DMS79 treated with DMSO at 0.1 percent for 48 hours (cell line): ENCODE measurements around the gene CCDC51.

Experiments used
- DNase-seq: peaks from one replicate; lab custom pipeline; 2025; lab: John Stamatoyannopoulos, UW

The CCDC51 gene

GRCh38 chr3:48419149-48419548 is 20.8 kb downstream of the CCDC51 start:
- DNase-seq: no peak

GRCh38 chr3:48418651-48419050 is 21.3 kb downstream of the CCDC51 start:
- DNase-seq: no peak

- DNase-seq: no peak
Observed at GRCh38 chr3:48418140-48418539, 21.8 kb downstream of the CCDC51 start.

- no peak for DNase-seq
Observed at GRCh38 chr3:48417529-48418108, 22.3 kb downstream of the CCDC51 start.

- DNase-seq: no peak
Observed at GRCh38 chr3:48416546-48416945, 23.4 kb downstream of the CCDC51 start.

- no peak for DNase-seq
Observed at GRCh38 chr3:48416091-48416505, 23.8 kb downstream of the CCDC51 start.

- no peak for DNase-seq
Observed at GRCh38 chr3:48415251-48415953, 24.5 kb downstream of the CCDC51 start.

- no peak for DNase-seq
Observed at GRCh38 chr3:48414376-48415250, 25.3 kb downstream of the CCDC51 start.

- no peak for DNase-seq
Observed at GRCh38 chr3:48413611-48414010, 26.3 kb downstream of the CCDC51 start.

GRCh38 chr3:48413086-48413485 is 26.8 kb downstream of the CCDC51 start:
- no peak for DNase-seq

GRCh38 chr3:48412375-48413001 is 27.4 kb downstream of the CCDC51 start:
- no peak for DNase-seq

- no peak for DNase-seq
Observed at GRCh38 chr3:48411606-48412374, 28.1 kb downstream of the CCDC51 start.

GRCh38 chr3:48411041-48411588 is 28.8 kb downstream of the CCDC51 start:
- no peak for DNase-seq

GRCh38 chr3:48410205-48411040 is 29.5 kb downstream of the CCDC51 start:
- no peak for DNase-seq

- DNase-seq: no peak
Observed at GRCh38 chr3:48409291-48410201, 30.4 kb downstream of the CCDC51 start.

GRCh38 chr3:48408823-48409281 is 31.1 kb downstream of the CCDC51 start:
- no peak for DNase-seq

- no peak for DNase-seq
Observed at GRCh38 chr3:48407542-48408099, 32.3 kb downstream of the CCDC51 start.

- DNase-seq: no peak
Observed at GRCh38 chr3:48406443-48407431, 33.2 kb downstream of the CCDC51 start.
